GM10248 (cell line): ENCODE data around the gene RAB11FIP3.

Experiments
- CTCF ChIA-PET: fragments of 300-600 bp; sonication (Branson Sonifier 250); formaldehyde crosslinking; extraction: SDS; loops from one replicate; lab custom pipeline; 2021; ENCODE audit warnings: antibody characterized with exemption; lab: Yijun Ruan, JAX
- POLR2A ChIA-PET: fragments of 350-650 bp; sonication (Branson Sonifier 250); formaldehyde crosslinking; extraction: SDS; loops from one replicate; lab custom pipeline; 2020; ENCODE audit warnings: antibody characterized with exemption; lab: Yijun Ruan, JAX
- DNase-seq: peaks from one replicate; pipeline ENCODE4 v3.0.0; 2012; ENCODE audit errors: extremely low spot score
- TF ChIP-seq, protein P1 (sequence below): IDR thresholded peaks from 2 replicates; pipeline ENCODE4 v1.5.1; 2012; ENCODE audit warnings: mild to moderate bottlenecking, low read depth; ENCODE audit errors: extremely low read depth, missing control alignments, control extremely low read depth

The RAB11FIP3 gene

DNA sequence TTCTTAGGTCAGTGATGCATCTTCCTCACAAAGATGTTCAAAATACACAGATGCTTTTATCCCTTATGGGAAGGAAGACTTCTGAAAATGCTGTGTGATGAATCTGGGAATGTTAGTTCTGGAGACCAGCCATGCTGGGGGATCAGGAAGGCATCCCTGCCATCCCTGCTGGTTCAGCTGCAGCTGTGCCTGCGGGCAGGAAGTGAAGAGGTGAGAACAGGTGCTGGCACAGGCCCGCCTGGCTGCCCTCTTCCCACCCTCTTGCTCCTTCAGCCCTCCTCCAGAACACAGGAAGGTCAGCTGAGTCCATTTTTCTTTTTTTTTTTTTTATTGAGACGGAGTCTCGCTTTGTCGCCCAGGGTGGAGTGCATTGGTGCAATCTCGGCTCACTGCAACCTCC lies 15.2 kb downstream of the RAB11FIP3 start:
- no peak for DNase-seq
- TF ChIP-seq, protein P1, sequence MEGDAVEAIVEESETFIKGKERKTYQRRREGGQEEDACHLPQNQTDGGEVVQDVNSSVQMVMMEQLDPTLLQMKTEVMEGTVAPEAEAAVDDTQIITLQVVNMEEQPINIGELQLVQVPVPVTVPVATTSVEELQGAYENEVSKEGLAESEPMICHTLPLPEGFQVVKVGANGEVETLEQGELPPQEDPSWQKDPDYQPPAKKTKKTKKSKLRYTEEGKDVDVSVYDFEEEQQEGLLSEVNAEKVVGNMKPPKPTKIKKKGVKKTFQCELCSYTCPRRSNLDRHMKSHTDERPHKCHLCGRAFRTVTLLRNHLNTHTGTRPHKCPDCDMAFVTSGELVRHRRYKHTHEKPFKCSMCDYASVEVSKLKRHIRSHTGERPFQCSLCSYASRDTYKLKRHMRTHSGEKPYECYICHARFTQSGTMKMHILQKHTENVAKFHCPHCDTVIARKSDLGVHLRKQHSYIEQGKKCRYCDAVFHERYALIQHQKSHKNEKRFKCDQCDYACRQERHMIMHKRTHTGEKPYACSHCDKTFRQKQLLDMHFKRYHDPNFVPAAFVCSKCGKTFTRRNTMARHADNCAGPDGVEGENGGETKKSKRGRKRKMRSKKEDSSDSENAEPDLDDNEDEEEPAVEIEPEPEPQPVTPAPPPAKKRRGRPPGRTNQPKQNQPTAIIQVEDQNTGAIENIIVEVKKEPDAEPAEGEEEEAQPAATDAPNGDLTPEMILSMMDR, result no peak
- ChIA-PET CTCF (interaction anchor here (1.0 to 1.3 kb wide), 2 partner anchors 10 to 333 kb away, joined by 3 to 4 read pairs; no protein-coding TSS in a partner anchor), POLR2A (no interaction called here)

DNA sequence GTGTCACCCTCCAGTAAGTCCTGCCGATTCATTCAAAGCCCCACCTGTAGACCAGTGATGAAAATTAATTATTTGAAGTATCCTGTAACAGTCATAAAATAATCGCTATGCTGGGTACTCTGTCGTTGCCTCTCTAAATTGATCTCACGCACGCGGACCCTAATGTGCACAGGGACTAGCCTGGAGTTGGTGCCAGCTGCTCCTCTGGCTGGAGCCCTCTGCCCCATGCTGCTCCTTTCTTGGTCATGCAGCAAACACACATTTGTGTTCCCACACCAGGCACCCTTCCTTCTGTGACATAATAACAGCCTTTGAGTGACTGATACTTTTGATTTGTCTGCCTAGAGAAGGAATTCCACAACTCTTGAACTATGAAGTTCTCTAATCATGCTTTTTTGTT lies 16.0 kb downstream of the RAB11FIP3 start:
- TF ChIP-seq, protein P1, result no peak
- POLR2A ChIA-PET, result no interaction called here
- DNase-seq, result no peak
- CTCF ChIA-PET, result no interaction called here

DNA sequence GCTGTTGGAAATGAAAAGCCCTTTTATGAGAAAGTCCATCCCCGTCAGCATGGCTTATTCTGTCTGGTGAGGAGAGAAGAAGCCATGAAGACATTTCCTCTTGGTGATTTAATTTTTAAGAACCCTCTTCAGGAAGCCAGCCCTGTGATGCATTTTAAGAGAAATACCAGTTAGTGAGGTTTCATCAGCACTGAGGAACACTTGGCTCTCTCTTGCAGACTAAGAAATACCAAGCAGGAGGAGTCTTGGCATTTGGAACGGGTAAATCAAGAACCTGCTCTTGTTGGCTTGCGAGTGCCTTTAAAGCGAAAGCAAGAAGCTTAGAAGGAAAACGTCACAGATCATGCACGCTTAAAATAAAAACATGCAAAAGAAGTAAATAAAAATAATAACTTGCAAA lies 17.5 kb downstream of the RAB11FIP3 start:
- DNase-seq, result no peak
- CTCF ChIA-PET, result no interaction called here
- TF ChIP-seq, protein P1, result no peak
- POLR2A ChIA-PET, result no interaction called here

DNA sequence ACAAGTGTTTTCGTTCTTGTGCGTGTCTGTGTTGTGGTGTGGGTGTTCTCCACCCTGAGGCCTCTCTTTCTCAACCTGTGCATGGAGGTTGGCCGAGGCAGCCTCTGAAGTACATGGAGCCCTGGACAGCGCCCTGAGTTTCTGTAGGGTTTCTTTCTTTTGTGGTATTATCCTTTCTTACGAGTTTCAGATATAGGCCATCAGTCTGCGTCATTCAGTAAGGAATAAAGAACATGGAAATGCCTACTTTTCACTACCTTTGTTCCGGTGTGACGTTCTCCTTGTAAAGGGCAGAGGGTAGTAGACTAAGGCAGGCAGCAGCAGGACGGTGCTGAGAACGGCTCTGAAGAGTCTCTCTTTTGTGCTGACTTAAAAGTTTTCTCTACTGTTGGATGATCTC lies 18.6 kb downstream of the RAB11FIP3 start:
- ChIA-PET POLR2A (no interaction called here), CTCF (interaction anchor here (0.9 kb wide), 1 partner anchor 103 kb away, joined by 3 read pairs; no protein-coding TSS in a partner anchor)
- TF ChIP-seq, protein P1, result no peak
- no peak for DNase-seq

DNA sequence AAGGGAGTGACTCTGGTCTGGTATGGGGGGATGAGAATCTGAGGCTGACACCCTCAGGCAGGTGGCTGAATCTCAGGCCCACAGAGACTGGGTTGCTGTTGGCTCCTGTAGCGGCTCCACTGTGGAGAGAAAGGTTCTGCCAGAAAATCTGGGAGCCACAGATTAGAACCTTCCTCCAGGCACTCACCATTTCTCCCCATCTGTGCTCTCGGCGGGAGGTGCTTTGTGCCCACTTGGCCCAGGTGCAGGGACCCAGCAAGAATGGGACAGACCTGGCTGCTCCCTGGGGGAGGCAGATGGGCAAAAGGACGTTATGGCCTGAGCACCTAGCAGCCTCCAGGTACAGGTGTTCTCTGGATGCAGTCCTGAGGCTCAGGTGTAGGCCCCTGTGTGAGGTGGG lies 20.1 kb downstream of the RAB11FIP3 start:
- CTCF ChIA-PET, result no interaction called here
- TF ChIP-seq, protein P1, result no peak
- POLR2A ChIA-PET, result no interaction called here
- DNase-seq, result no peak

DNA sequence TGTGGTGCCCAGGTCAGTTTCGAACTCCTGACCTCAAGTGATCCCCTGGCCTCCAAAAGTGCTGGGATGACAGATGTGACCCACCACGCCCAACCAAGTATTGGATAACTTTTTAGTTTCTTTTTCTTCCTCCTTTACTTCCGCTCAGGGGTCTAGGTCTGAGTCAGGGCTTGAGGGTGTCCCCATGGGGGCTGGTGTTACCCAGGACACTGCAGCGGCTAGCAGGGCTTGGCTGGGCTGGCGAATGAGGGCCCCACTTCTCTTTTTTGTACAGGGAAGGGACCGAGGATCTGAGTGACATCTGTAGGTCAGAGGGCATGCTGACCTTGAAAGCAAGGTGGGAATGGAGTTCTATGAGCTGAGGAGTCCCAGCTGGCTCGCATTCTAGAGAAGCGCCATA lies 24.9 kb downstream of the RAB11FIP3 start:
- ChIA-PET CTCF (interaction anchor here (1.1 to 1.4 kb wide), 2 partner anchors 10 to 60 kb away, joined by 3 read pairs; no protein-coding TSS in a partner anchor), POLR2A (interaction anchor here (1.0 kb wide), 1 partner anchor 1515 kb away, joined by 3 read pairs; the partner anchor contains the start of gene RPS2)
- TF ChIP-seq, protein P1, result no peak
- DNase-seq, result peak; percentile 68
